HG02642 (cell line): Measurements from ENCODE around the gene ISG20L2.
A peak's percentile ranks its signal among the peaks of the same experiment; 100 is the strongest.

Source experiments
- ATAC-seq: cut with Tn5 transposase; IDR thresholded peaks from one replicate; pipeline ENCODE4 v1.9.1; 2021; ENCODE audit warnings: mild to moderate bottlenecking; ENCODE audit not compliant: unreplicated experiment, poor library complexity

The ISG20L2 gene

GRCh38 chr1:156755527-156755950 lies 27.0 kb upstream of the ISG20L2 start:
- ATAC-seq, result no peak

GRCh38 chr1:156754219-156754618 lies 25.7 kb upstream of the ISG20L2 start:
- ATAC-seq, result no peak

- no peak for ATAC-seq
Measured at GRCh38 chr1:156752843-156753482, 24.4 kb upstream of the ISG20L2 start.

- peak; percentile 81 for ATAC-seq
Measured at GRCh38 chr1:156751757-156752481, 23.4 kb upstream of the ISG20L2 start.

GRCh38 chr1:156751451-156751756 lies 22.8 kb upstream of the ISG20L2 start, which contains the start of gene HDGF:
HDGF (minus strand) TSS chr1:156751675; CDS start chr1:156751429, 246 bp downstream.
- peak; percentile 27 for ATAC-seq

- peak; percentile 20 for ATAC-seq
Measured at GRCh38 chr1:156750711-156751450, 22.3 kb upstream of the ISG20L2 start.

GRCh38 chr1:156750191-156750672 lies 21.7 kb upstream of the ISG20L2 start:
- no peak for ATAC-seq

- ATAC-seq, result no peak
Measured at GRCh38 chr1:156749419-156750118, 21.0 kb upstream of the ISG20L2 start.

- no peak for ATAC-seq
Measured at GRCh38 chr1:156748670-156749418, 20.3 kb upstream of the ISG20L2 start.

GRCh38 chr1:156747742-156748669 lies 19.4 kb upstream of the ISG20L2 start:
- no peak for ATAC-seq

GRCh38 chr1:156746728-156747631 lies 18.4 kb upstream of the ISG20L2 start:
- no peak for ATAC-seq

GRCh38 chr1:156746406-156746727 lies 17.8 kb upstream of the ISG20L2 start:
- ATAC-seq, result no peak

- no peak for ATAC-seq
Measured at GRCh38 chr1:156745881-156746280, 17.3 kb upstream of the ISG20L2 start.

- ATAC-seq, result no peak
Measured at GRCh38 chr1:156744786-156745419, 16.3 kb upstream of the ISG20L2 start.

GRCh38 chr1:156744344-156744743 lies 15.8 kb upstream of the ISG20L2 start:
- no peak for ATAC-seq

- ATAC-seq, result no peak
Measured at GRCh38 chr1:156743367-156744302, 15.1 kb upstream of the ISG20L2 start.
